Thoracic aorta (tissue), 2 donors: ENCODE data around the gene NPIPB8. TPM values are rescaled to one million over a fixed set of nuclear protein-coding genes. Genes with fewer than 3 reads are reported as not detected.
"Not testable (repeated sequence)": the region's sequence is repeated elsewhere in the genome, so short reads cannot be mapped to it uniquely, and the experiment has no call there.

Experiments used
- ATAC-seq: fragments of 150-250 bp; one replicate; pipeline ENCODE4 v1.8.0; 2017; ENCODE audit warnings: low read depth; ENCODE audit not compliant: insufficient number of reproducible peaks, low FRiP score
- DNase-seq: peaks from one replicate; pipeline ENCODE4 v3.0.0-alpha.2; 2020; ENCODE audit warnings: low spot score
- H3K27ac ChIP-seq, 2 donors: fragments of 200-600 bp; sonication (generic); 1 replicate in 1 of 2; 2 replicates in 1 of 2; pipeline ENCODE4 v1.5.1; 2016; ENCODE audit warnings: mild to moderate bottlenecking in 2 of 2, moderate library complexity in 2 of 2
- H3K27me3 ChIP-seq: fragments of 200-600 bp; sonication (generic); replicated peaks from 2 replicates; pipeline ENCODE4 v1.6.0; 2016; ENCODE audit warnings: mild to moderate bottlenecking; ENCODE audit not compliant: insufficient read depth
- H3K36me3 ChIP-seq: fragments of 200-600 bp; sonication (generic); one replicate; pipeline ENCODE4 v1.5.1; 2016
- H3K4me1 ChIP-seq, 2 donors: fragments of 200-600 bp; sonication (generic); 1 replicate in 1 of 2; 2 replicates in 1 of 2; pipeline versions ENCODE4 v1.5.1 to v1.6.0; 2016; ENCODE audit warnings: low read depth in 2 of 2, mild to moderate bottlenecking in 1 of 2; ENCODE audit not compliant: control insufficient read depth in 1 of 2
- H3K4me3 ChIP-seq: fragments of 200-600 bp; sonication (generic); 2 replicates; pipeline ENCODE4 v1.5.1; 2016; ENCODE audit warnings: mild to moderate bottlenecking
- H3K9me3 ChIP-seq: fragments of 200-600 bp; sonication (generic); 2 replicates; pipeline ENCODE4 v1.5.1; 2016
- CTCF ChIP-seq: fragments of 200-600 bp; sonication (generic); IDR thresholded peaks from one replicate; pipeline ENCODE4 v1.5.1; 2019; ENCODE audit warnings: antibody characterized with exemption
- total RNA-seq, 2 donors: library from RNA; depleted of rRNA; stranded (reverse); fragments of >200 nt; gene quantifications; one replicate each; pipeline versions ENCODE4 v1.1.0 to v1.2.3, GENCODE V29; 2016

NPIPB8 gene
- total RNA-seq, result not detected

GRCh38 chr16:28637765-28638164 lies at the start of gene NPIPB8:
Gene NPIPB8 (plus strand): TSS chr16:28638065. CDS start chr16:28638361, 296 bp downstream.
- not testable (repeated sequence) for H3K4me3 ChIP-seq, DNase-seq, H3K36me3 ChIP-seq, H3K27me3 ChIP-seq, ATAC-seq, H3K4me1 ChIP-seq, H3K27ac ChIP-seq, H3K9me3 ChIP-seq

- H3K27me3 ChIP-seq, result no peaks in the 10 kb centered on the region
- DNase-seq (no peak), ATAC-seq (no peak)
- no peak overlapping the region for H3K4me3 ChIP-seq
- H3K36me3 ChIP-seq, result peaks cover 35% of the 10 kb centered on the region
- H3K27ac ChIP-seq, result no peak overlapping the region
- no peaks in the 10 kb centered on the region for H3K9me3 ChIP-seq
- H3K4me1 ChIP-seq, result no peaks in the 10 kb centered on the region
- TF ChIP-seq CTCF, result no peak
Observed at GRCh38 chr16:28589069-28589468, 48.8 kb upstream of the NPIPB8 start.

- no peaks in the 10 kb centered on the region for H3K27me3 ChIP-seq
- no peaks in the 10 kb centered on the region for H3K9me3 ChIP-seq
- H3K4me1 ChIP-seq, result no peaks in the 10 kb centered on the region
- H3K27ac ChIP-seq, result no peak overlapping the region
- no peak overlapping the region for H3K4me3 ChIP-seq
- no peak for TF ChIP-seq CTCF
- ATAC-seq (no peak), DNase-seq (no peak)
- peaks cover 35% of the 10 kb centered on the region for H3K36me3 ChIP-seq
Observed at GRCh38 chr16:28589930-28590329, 47.9 kb upstream of the NPIPB8 start.

- Histone ChIP-seq H3K36me3 (peaks cover 31% of the 10 kb centered on the region), H3K9me3 (no peaks in the 10 kb centered on the region), H3K27me3 (no peaks in the 10 kb centered on the region), H3K27ac (no peak overlapping the region), H3K4me1 (no peaks in the 10 kb centered on the region), H3K4me3 (no peak overlapping the region)
- ATAC-seq, result no peak
- DNase-seq, result no peak
- no peak for TF ChIP-seq CTCF
Observed at GRCh38 chr16:28590384-28591340, 47.2 kb upstream of the NPIPB8 start.

- no peak overlapping the region for H3K27ac ChIP-seq
- H3K27me3 ChIP-seq, result no peaks in the 10 kb centered on the region
- H3K4me1 ChIP-seq, result no peaks in the 10 kb centered on the region
- ATAC-seq (no peak), DNase-seq (no peak)
- H3K4me3 ChIP-seq, result no peak overlapping the region
- H3K9me3 ChIP-seq, result no peaks in the 10 kb centered on the region
- TF ChIP-seq CTCF, result no peak
- peaks cover 27% of the 10 kb centered on the region for H3K36me3 ChIP-seq
Observed at GRCh38 chr16:28591355-28591754, 46.5 kb upstream of the NPIPB8 start.
